Cerebellar nuclear complex (tissue), 1 donor: ENCODE results near the gene R3HDM2.
"Not testable (repeated sequence)": the region's sequence is repeated elsewhere in the genome, so short reads cannot be mapped to it uniquely, and the experiment has no call there.

ENCODE experiments used
- DNase-seq, 2 experiments: peaks; one replicate each; lab custom pipeline; 2025; lab: John Stamatoyannopoulos, UW

R3HDM2 gene

DNA sequence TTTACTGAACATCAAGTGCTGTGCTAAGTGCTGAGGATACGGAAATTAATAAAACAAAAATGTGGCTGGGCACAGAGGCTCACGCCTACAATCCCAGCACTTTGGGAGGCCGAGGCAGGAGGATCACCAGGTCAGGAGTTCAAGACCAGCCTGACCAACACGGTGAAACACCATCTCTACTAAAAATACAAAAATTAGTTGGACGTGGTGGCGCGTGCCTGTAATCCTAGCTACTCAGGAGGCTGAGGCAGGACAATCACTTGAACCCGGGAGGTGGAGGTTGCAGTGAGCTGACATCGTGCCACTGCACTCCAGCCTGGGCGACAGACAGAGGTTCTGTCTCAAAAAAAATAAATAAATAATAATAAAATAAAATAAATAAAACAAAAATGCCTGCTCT is 3.9 kb downstream of the R3HDM2 start:
- not testable (repeated sequence) for DNase-seq

DNA sequence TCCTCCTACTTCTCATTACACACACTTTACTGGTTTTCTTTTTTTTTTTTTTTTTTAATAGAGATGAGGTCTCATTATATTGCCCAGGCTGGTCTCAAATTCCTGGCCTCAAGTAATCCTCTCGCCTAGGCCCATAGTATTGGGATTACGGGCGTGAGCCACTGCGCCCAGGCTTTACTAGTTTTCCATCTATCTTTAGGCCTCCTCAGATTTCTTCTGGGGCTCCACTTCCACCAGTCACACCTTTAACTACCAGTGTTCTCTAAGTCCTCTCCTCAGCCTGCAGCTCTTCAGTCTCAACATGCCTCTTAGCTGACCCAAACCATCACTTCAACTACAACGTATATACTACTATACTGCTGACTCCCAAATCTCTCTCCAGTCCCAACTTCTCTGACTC is 10.4 kb downstream of the R3HDM2 start:
- no peak for DNase-seq

DNA sequence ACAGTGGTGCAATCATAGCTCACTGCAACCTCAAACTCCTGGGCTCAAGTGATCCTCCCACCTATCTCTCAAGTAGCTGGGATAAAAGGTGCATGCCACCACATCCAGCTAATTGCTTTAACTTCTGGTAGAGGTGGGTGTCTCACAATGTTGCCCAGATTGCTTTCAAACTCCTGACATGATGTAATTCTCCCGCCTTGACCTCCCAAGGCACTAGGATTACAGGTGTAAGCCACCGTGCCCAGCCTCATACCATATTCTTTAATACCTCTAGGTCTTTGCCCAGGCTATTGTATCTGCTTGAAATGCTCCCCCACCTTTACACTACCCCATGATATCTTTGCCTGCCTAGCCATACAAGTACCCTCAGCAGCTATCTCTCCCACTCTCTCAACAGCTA is 11.3 kb downstream of the R3HDM2 start:
- no peak for DNase-seq

DNA sequence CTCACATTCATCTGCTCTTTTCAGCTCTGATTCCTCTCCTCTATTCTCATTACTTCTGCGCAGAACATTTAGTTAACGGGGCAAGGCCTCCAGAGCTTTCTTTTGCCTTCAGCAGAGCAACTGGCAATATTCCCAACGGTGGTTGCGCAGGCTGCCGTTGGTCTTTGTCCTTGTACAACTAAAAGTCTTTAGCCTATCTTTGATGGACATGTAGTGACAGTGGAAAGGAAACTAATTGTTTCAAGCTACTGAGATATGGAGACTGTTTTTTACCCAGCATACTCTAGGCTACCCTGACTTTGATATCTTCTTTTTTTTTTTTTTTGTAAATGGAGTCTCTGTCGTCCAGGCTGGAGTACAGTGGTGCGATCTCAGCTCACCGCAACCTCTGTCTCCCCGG is 12.6 kb downstream of the R3HDM2 start:
- DNase-seq: no peak

DNA sequence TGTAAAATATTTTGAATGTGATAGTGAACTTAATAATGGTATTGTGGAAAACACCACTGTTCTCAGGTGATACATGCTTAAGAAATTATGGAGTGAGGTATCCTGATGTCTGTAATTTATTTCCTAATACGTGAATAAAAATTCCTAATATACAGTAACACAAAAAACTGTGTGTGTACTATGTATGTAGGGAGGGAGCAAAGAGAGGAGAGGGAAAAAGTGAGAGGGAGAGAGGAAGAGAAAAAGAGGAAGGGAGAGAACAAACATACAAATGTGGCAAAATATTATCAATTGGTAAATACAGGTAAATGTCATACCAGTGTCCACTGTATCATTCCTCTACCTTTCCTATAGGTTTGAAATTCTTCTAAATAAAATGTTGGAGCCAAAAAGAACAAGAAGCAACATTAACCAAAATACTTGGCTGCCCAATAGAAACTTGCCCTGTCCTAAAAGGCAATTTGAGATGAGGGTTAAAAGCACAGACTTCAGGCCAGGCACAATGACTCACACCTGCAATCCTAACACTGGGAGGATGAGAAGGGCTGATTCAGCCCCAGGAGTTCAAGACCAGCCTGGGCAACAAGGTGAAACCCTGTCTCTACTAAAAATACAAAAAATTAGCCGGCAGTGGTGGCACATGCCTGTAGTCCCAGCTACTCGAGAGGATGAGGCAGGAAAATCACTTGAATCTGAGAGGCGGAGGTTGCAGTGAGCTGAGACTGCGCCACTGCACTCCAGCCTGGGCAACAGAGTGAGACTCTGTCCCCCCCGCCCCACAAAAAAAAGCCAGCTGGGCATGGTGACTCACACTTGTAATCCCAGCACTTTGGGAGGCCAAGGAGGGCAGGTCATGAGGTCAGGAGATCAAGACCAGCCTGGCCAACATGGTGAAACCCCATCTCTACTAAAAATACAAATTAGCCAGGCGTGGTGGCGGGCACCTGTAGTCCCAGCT is 14.5 kb downstream of the R3HDM2 start:
- no peak for DNase-seq

DNA sequence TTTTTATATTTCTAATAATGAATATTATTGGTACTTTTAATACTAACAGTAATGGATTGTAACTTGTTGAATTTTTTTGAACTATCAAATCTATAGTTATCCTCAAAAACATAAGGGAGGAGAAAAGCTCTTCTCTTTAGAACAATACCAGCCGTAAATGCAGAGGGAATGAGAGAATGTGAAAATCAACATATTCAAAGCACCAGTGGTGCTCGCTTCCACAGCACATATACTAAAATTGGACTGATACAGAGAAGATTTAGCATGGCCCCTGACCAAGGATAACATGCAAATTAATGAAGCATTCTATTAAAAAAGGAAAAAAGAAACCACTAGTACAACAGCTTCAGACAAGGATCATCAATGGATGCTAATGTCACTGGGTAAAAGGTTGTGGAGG is 15.8 kb downstream of the R3HDM2 start:
- DNase-seq: no peak

DNA sequence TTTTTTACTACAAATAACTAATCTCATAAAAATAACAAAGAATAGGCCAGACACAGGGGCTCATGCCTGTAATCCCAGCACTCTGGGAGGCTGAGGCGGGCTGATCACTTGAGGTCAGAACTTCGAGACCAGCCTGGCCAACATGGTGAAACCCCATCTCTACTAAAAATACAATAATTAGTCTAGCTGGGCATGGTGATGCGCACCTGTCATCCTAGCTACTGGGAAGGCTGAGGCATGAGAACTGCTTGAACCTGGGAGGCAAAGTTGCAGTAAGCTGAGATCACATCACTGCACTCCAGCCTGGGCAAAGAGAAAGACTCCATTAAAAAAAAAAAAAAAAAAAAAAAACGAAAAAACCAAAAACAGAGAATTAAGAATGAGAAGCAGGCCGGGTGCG is 16.7 kb downstream of the R3HDM2 start:
- not testable (repeated sequence) for DNase-seq

DNA sequence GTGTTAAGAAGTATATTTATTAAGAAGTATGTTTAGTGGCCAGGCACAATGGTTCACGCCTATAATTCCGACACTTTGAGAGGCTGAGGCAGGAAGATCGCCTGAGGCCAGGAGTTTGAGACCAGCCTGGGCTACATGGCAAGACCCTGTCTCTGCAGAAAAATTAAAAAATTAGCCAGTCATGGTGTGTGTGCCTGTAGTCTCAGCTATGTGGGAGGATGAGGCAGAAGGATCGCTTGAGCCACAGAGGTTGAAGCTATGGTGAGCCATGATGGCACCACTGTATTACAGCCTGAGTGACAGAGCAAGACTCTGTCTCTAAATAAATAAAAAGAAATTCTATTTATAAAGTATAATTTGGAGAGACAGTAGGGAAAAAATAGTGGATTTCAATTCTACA is 20.3 kb downstream of the R3HDM2 start:
- no peak for DNase-seq

DNA sequence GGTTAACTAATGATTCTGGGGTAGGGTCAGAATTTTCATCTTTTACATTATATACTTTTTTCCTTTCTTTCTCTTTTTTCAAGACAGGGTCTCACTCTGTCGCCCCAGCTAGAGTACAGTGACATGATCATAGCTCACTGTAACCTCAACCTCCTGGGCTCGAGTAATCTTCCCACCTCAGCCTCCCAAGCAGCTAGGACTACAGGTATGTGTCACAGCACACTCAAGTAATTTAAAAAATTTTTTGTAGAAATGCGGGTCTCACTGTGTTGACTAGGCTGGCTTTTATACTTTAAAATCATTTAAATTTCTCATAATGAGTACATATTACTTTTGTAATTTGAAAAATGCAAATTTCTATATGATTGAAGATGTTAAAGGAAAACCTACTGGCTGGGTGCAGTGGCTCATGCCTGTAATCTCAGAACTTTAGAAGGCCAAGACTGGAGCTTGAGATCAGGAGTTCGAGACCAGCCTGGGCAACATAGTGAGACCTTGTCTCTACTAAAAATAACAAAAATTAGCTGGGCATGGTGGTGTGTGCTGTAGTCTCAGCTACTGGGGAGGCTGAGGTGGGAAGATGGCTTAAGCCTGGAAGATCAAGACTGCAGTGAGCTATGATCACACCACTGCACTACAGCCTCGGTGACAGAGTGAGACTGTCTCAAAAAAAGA is 25.7 kb downstream of the R3HDM2 start:
- DNase-seq: no peak

DNA sequence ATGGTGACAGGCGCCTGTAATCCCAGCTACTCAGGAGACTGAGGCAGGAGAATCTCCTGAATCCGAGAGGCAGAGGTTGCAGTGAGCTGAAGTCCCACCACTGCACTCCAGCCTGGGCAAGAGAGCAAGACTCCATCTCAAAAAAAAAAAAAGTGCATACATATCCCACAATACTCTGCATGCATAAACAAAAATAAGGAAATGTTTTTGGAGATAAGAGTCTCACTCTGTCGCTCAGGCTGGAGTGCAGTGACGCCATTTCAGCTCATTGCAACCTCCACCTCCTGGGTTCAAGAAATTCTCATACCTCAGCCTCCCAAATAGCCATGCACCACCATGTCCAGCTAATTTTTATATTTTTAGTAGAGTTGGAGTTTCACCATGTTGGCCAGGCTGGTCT is 28.7 kb downstream of the R3HDM2 start:
- DNase-seq: not testable (repeated sequence)

DNA sequence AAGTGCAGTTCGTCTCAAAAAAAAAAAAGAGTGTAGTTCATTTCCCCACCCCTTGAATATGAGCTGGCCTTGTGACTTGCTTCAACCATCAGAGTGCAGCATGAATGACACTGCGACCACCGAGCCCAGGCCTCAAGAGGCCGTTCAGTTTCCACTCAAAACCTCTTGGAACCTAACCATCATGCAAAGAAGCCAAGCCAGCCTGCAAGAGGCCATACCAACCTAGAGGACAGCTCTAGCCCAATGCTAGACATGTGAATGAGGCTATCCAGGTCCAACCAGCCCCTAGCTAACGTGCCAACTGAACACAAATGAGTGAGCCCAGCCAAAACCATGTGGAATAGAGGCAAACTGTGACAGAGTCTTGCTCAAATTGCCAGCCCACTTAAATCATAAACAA is 29.7 kb downstream of the R3HDM2 start:
- no peak for DNase-seq

DNA sequence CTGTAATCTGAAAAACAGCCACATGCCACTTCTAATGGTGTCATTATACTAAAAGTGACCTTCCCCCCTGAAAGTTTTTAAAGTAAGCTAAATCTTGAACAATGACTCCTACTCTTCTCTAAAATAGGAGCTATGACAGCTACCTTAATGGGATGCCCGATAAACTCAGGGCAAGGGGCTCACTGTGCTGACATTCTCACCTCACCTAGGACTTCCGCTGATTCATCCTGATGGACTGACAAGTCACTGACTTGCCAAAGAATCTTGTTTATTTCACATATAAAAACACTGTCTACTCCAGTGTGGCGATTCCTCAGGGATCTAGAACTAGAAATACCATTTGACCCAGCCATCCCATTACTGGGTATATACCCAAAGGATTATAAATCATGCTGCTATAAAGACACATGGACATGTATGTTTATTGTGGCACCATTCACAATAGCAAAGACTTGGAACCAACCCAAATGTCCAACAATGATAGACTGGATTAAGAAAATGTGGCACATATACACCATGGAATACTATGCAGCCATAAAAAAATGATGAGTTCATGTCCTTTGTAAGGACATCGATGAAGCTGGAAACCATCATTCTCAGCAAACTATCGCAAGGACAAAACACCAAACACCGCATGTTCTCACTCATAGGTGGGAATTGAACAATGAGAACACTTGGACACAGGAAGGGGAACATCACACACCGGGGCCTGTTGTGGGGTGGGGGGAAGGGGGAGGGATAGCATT is 31.0 kb downstream of the R3HDM2 start:
- DNase-seq: not testable (repeated sequence)

DNA sequence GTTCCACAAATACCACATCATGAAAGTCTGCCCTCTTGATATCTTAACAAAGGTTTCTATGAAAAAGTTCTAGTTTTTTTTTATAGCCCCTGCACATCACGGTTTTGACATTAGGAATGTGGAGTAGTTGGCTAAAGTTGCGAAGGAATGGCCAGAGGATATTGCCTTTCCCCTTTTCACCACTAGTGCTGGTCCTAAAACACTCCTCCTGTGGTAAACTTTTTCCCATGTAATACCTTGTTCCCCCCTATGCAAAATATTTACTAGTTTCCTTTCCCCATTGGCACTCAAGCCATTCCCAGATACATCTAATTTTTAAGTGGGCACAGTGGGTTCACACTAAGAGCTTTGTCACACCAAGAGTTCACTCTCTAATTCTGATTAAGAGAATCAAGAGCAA is 33.4 kb downstream of the R3HDM2 start:
- DNase-seq: no peak

DNA sequence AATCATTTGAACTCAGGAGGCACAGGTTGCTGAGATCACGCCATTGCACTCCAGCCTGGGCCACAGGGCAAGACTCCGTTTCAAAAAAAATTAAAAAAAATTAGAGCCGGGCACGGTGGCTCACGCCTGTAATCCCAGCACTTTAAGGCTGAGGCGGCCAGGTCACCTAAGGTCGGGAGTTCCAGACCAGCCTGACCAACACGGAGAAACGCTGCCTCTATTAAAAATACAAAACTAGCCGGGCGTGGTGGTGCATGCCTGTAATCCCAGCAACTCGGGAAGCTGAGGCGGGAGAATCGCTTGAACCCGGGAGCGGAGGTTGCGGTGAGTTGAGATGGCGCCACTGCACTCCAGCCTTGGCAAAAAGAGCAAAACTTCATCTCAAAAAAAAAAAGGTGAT is 35.7 kb downstream of the R3HDM2 start:
- DNase-seq: no peak

DNA sequence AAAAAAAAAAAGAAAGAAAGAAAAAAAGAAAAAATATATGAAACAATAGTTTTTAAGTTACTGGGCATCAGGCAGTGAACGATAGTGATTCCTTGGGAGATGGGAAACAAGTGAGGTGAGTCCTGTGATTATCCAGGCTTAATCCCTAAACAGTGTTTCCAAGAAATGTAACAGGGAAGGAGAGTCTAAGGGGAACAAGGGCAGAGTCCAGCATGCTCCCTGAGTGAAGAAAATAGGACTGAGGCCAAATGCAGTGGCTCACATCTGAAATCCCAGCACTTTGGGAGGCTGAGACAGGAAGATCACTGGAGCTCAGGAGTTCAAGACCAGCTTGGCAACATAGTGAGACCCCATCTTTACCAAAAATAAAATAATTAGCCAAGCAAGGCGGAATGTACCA is 40.7 kb downstream of the R3HDM2 start:
- DNase-seq: no peak

DNA sequence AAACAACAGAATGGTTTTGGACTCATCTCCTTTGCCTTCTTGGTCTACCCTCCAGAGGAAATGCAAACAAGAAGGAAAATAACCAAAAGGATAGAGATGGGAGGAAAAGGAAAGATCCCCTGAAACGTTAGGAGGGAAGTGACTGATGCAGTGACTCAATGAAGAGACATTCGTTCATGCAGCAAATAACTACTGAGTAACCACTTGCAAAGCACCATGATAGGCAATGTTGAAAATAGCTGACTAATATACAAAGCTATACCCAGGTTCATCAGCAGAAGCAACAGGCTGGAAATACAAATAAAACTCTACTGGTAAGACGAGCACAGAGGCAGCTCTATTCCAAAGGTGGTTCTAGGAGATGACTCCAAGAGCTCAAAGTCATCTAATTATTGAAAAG is 41.8 kb downstream of the R3HDM2 start:
- DNase-seq: no peak

DNA sequence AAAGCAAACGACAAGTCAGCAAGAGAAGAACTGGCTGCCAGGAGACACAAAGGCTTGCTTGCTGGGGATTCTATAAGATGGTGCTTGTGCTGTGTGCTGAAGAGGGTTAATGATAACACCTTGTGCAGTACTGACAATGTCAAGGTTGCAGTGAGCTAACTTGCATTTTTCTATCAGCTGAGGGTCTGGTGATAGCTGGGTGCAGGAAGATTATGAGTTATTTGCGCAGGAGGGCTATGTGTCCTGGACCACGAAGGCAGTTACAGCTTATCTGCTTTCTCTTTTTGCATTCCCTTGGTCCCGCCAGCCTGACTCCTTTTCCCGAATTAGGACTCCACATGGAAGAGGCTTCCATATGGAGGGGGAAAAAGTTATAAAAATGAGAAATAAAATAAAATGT is 42.4 kb downstream of the R3HDM2 start:
- no peak for DNase-seq

DNA sequence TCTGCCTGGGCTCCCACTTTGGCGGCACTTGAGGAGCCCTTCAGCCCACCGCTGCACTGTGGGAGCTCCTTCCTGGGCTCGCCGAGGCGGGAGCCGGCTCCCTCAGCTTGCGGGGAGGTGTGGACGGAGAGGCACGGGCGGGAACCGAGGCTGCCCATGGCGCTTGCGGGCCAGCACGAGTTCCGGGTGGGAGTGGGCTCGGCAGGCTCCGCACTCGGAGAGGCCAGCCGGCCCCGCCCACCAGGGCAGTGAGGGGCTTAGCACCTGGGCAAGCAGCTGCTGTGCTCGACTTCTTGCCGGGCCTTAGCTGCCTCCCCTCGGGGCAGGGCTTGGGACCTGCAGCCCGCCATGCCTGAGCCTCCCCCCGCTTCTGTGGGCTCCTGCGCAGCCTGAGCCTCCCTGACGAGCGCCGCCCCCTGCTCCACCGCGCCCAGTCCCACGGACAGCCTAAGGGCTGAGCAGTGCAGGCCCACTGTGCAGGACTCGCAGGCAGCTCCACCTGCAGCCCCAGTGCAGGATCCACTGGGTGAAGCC is 44.6 kb downstream of the R3HDM2 start:
- no peak for DNase-seq

DNA sequence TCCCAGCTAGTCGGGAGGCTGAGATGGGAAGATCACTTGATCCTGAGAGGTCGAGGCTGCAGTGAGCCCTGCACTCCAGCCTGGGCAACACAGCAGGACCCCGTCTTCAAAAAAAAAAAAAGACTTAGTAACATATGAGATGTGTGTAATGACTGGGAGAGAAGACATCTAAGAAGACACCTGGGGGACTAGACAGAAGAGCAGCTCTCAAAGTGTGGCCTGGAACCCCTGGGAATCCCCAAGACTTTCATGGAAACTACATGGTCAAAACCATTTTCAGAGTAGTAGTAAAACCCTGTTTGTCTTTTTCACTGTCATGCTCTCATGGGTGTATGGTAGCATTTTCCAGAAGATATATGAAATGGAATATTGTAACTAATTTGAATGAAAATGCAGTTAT is 45.3 kb downstream of the R3HDM2 start:
- DNase-seq: no peak

DNA sequence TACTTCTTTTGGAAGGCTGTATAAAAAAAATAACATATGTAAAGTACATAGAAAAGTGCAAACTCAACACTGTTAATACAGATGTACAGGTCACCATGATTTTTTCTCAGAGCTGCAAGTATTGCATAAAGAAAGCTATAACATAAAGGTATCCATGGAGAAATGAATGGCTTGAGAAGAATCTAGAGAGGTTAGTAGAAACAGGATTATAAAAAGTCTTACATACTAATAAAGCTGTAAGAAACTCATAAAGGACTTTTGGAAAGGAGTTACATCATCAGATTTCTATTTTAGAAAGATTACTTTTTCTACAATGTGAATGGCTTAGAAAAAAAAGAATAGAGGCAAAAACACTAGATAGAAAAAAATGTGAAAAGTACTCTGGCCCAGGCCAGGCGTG is 46.4 kb downstream of the R3HDM2 start:
- no peak for DNase-seq

DNA sequence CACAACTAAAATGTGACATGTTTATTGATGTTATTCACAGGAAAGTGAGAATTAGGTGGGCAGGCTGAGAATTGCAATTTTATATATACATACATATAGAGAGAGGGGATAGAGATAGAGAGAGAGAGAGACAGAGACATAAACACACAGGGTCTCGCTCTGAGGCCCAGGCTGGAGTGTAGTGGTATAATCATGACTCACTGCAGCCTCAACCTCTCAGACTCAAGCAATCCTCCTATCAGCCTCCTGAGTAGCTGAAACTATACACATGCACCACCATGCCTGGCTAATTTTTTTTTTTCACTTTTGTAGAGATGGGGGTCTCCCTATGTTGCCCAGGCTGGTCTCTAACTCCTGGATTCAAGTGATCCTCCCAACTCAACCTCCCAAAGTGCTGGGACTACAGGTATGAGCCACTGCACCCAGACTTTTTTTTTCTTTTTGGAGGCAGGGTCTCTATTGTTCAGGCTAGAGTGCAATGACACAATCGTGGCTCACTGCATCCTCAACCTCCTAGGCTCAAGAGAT is 49.1 kb downstream of the R3HDM2 start:
- no peak for DNase-seq

DNA sequence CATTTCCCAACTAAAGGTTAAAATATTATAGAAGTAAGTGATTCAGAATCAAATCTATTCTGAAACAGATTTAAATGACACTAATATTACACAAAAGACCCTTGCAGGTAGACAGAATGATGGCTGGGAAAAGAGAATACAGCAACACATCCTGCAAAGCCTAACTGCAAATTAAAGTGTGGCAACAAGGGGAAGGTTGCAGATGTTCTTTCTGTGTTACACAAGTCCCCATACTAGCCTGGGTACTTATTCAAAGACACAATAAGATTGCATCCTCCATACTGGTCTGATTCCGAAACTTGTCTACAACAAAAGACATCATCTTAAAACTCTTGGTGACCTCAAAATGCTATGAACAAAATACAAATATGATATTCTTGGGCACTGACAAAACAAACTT is 50.5 kb downstream of the R3HDM2 start:
- no peak for DNase-seq
